Loucy (cell line): ENCODE data around the gene PGP.

Source experiments
- CTCF ChIP-seq: fragments of 200-600 bp; sonication (generic); conservative IDR thresholded peaks from 2 replicates; pipeline ENCODE4 v1.5.1; 2014; ENCODE audit warnings: mild to moderate bottlenecking, antibody characterized with exemption, low read length
- EZH2phosphoT487 ChIP-seq: fragments of 200-600 bp; IDR thresholded peaks from 2 replicates; pipeline ENCODE4 v1.6.1; 2018; ENCODE audit warnings: antibody characterized with exemption, mild to moderate bottlenecking, moderate library complexity, borderline replicate concordance

DNA sequence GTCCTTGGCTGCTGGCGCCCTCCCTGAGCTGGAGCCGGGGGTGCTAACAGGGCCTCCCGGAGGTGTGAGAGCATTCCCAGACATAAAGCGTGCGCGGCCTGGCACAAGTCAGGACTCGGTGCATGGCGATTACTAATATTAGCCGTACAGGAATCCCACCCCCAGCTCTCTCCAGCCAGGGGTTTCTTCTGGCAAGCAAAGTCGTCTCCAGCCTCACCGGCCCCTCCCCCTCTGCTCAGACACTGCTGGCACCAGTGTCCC lies 23.3 kb downstream of the PGP start:
- TF ChIP-seq CTCF = no peak
- TF ChIP-seq EZH2phosphoT487 = no peak
